ENCODE measurements around the gene ZNF143. TPM values are rescaled to one million over a fixed set of nuclear protein-coding genes. Genes with fewer than 3 reads are reported as not detected.
A peak's percentile ranks its signal among the peaks of the same experiment; 100 is the strongest.

The ZNF143 gene
- total RNA-seq, 4 donors from 2014 or later = 33.3 to 42.6 (median 36.9) TPM

GRCh38 chr11:9567401-9567800 lies 106.6 kb downstream of the ZNF143 start:
- TF ChIP-seq POLR2A (IDR thresholded peaks at IDR 0.05) = no peak
- TF ChIP-seq CTCF (IDR thresholded peaks at IDR 0.05 in 4 of 5, conservative IDR thresholded peaks at IDR 0.05 in 1 of 5) = no peak
- peaks cover 10 to 13% of the 10 kb centered on the region in 2 donors for H3K4me1 ChIP-seq
- in situ Hi-C loops (cut with MboI; ENCODE audit: low sequenced_read_pairs in 4 of 4) = no loop called here
- no peak for DNase-seq
- no peaks in the 10 kb centered on the region for H3K27me3 ChIP-seq
- intact Hi-C loops (cut with DNase I; ENCODE audit: low total_unique reads) = no loop called here
- no peak overlapping the region for H3K4me3 ChIP-seq
- no peak for ATAC-seq
- H3K36me3 ChIP-seq = no peaks in the 10 kb centered on the region
- H3K27ac ChIP-seq = peak overlapping the region in 2 of 4 donors; percentile 78 to 85
- no peaks in the 10 kb centered on the region for H3K9me3 ChIP-seq

GRCh38 chr11:9568161-9568853 lies 107.5 kb downstream of the ZNF143 start:
- Histone ChIP-seq H3K4me1 (peaks cover 10 to 14% of the 10 kb centered on the region in 2 donors), H3K9me3 (no peaks in the 10 kb centered on the region), H3K27ac (peak overlapping the region; percentile 77 to 85 (median 80)), H3K27me3 (no peaks in the 10 kb centered on the region), H3K36me3 (no peaks in the 10 kb centered on the region), H3K4me3 (no peak overlapping the region)
- no peak for TF ChIP-seq POLR2A (IDR thresholded peaks at IDR 0.05)
- TF ChIP-seq CTCF (IDR thresholded peaks at IDR 0.05 in 4 of 5, conservative IDR thresholded peaks at IDR 0.05 in 1 of 5) = no peak
- no peak for DNase-seq
- in situ Hi-C loops (cut with MboI; ENCODE audit: low sequenced_read_pairs in 4 of 4) (no loop called here), intact Hi-C loops (cut with DNase I; ENCODE audit: low total_unique reads) (no loop called here)
- no peak for ATAC-seq

- H3K4me3 ChIP-seq = peak overlapping the region in 2 of 4 donors; percentile 7 to 12
- intact Hi-C loops (cut with DNase I; ENCODE audit: low total_unique reads) (no loop called here), in situ Hi-C loops (cut with MboI; ENCODE audit: low sequenced_read_pairs in 4 of 4) (no loop called here)
- peaks cover 10 to 14% of the 10 kb centered on the region in 2 donors for H3K4me1 ChIP-seq
- DNase-seq (peak in 1 of 2 donors; percentile 50), ATAC-seq (peak; percentile 14 to 16)
- TF ChIP-seq POLR2A (IDR thresholded peaks at IDR 0.05) (peak; percentile 41 to 53), CTCF (IDR thresholded peaks at IDR 0.05 in 4 of 5, conservative IDR thresholded peaks at IDR 0.05 in 1 of 5) (no peak)
- no peaks in the 10 kb centered on the region for H3K9me3 ChIP-seq
- no peaks in the 10 kb centered on the region for H3K36me3 ChIP-seq
- no peaks in the 10 kb centered on the region for H3K27me3 ChIP-seq
- peak overlapping the region; percentile 77 to 85 (median 80) for H3K27ac ChIP-seq
These were observed 108.2 kb downstream of the ZNF143 start for GRCh38 chr11:9568854-9569587.

DNA sequence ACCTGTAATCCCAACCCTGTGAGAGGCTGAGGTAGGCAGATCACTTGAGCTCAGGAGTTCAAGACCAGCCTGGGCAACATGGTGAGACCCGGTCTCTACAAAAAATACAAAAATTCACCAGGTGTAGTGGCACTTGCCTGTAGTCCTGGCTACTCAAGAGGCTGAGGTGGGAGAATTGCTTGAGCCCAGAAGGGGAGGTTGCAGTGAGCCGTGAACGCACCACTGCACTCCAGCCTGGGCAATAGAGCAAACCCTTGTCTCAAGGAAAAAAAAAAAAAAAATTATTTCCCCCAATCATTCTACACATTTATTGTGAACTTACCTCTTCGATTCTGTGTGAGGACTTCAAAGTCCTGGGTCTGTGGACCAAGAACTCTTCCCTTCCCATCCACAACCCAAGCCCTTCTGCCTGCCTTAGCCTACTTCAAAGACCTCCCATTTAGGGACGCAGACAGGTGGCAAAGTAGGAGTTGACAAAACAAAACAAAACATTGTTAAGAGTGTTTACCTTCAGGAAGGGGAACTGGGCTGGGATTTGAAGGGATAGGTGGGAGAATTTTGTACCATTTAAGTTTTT lies 108.9 kb downstream of the ZNF143 start:
- Histone ChIP-seq H3K4me3 (peak overlapping the region in 1 of 4 donors; percentile 7), H3K27me3 (no peaks in the 10 kb centered on the region), H3K27ac (peak overlapping the region; percentile 77 to 85 (median 80)), H3K36me3 (no peaks in the 10 kb centered on the region), H3K9me3 (no peaks in the 10 kb centered on the region), H3K4me1 (peaks cover 10 to 14% of the 10 kb centered on the region in 2 donors)
- in situ Hi-C loops (cut with MboI; ENCODE audit: low sequenced_read_pairs in 4 of 4) (no loop called here), intact Hi-C loops (cut with DNase I; ENCODE audit: low total_unique reads) (loop anchor here (5.0 kb wide), 1 partner anchor 107 kb away; the partner anchor contains the start of gene ZNF143)
- ATAC-seq (no peak), DNase-seq (no peak)
- TF ChIP-seq POLR2A (IDR thresholded peaks at IDR 0.05) (no peak), CTCF (IDR thresholded peaks at IDR 0.05 in 4 of 5, conservative IDR thresholded peaks at IDR 0.05 in 1 of 5) (no peak)

Data from gastrocnemius medialis (tissue), 4 donors.